GM20431 (cell line): ENCODE measurements around the gene TNK1.

Experiments
- in situ Hi-C: fragments of 300-500 bp; cut with MseI, MboI; formaldehyde crosslinking; loops from one replicate; pipeline ENCODE4 v1.15.0; 2020; ENCODE audit warnings: low sequenced_read_pairs; ENCODE audit not compliant: unreplicated experiment

Gene TNK1

GRCh38 chr17:7388856-7389255 lies 8.0 kb downstream of the TNK1 start:
- in situ Hi-C loops = no loop called here

- in situ Hi-C loops = no loop called here
Measured at GRCh38 chr17:7389924-7390910, 9.3 kb downstream of the TNK1 start.

- in situ Hi-C loops = no loop called here
Measured at GRCh38 chr17:7391307-7391706, 10.4 kb downstream of the TNK1 start.

GRCh38 chr17:7392696-7393612 lies 12.1 kb downstream of the TNK1 start:
- in situ Hi-C loops = no loop called here

GRCh38 chr17:7393613-7394451 lies 12.9 kb downstream of the TNK1 start:
- in situ Hi-C loops = no loop called here

- in situ Hi-C loops = no loop called here
Measured at GRCh38 chr17:7394452-7395191, 13.7 kb downstream of the TNK1 start, which contains the start of gene PLSCR3. Gene PLSCR3 (minus strand): TSS chr17:7394525. CDS start chr17:7394110, 415 bp downstream.

- in situ Hi-C loops = no loop called here
Measured at GRCh38 chr17:7396147-7396546, 15.3 kb downstream of the TNK1 start.

GRCh38 chr17:7398612-7399011 lies 17.7 kb downstream of the TNK1 start:
- in situ Hi-C loops = no loop called here

GRCh38 chr17:7403043-7403726 lies 22.3 kb downstream of the TNK1 start:
- in situ Hi-C loops = no loop called here

- in situ Hi-C loops = no loop called here
Measured at GRCh38 chr17:7403727-7403976, 22.8 kb downstream of the TNK1 start.

- in situ Hi-C loops = no loop called here
Measured at GRCh38 chr17:7403977-7404736, 23.3 kb downstream of the TNK1 start, which contains the start of gene TMEM256. Gene TMEM256 (minus strand): TSS chr17:7404097. CDS start chr17:7404084, 13 bp downstream.

- in situ Hi-C loops = no loop called here
Measured at GRCh38 chr17:7404737-7405349, 24.0 kb downstream of the TNK1 start.

- in situ Hi-C loops = no loop called here
Measured at GRCh38 chr17:7405350-7406234, 24.7 kb downstream of the TNK1 start.

GRCh38 chr17:7406235-7406825 lies 25.4 kb downstream of the TNK1 start:
- in situ Hi-C loops = no loop called here

GRCh38 chr17:7407082-7407481 lies 26.2 kb downstream of the TNK1 start:
- in situ Hi-C loops = no loop called here

- in situ Hi-C loops = no loop called here
Measured at GRCh38 chr17:7407485-7408251, 26.8 kb downstream of the TNK1 start, which contains the start of gene NLGN2. Gene NLGN2 (plus strand): TSS chr17:7407845. CDS start chr17:7408256, 411 bp downstream.
